H1 (cell line): Measurements from ENCODE around the gene GADD45GIP1.

ENCODE experiments used
- EGR1 ChIP-seq: IDR thresholded peaks from 2 replicates; pipeline ENCODE4 v1.6.1; 2011; ENCODE audit warnings: low read depth, low read length, borderline replicate concordance
- JUN ChIP-seq: IDR thresholded peaks from 2 replicates; pipeline ENCODE4 v1.6.1; 2011; ENCODE audit warnings: low read depth, mild to moderate bottlenecking, improper control_type of control experiment, low read length
- JUND ChIP-seq: IDR thresholded peaks from 2 replicates; pipeline ENCODE4 v1.6.1; 2011; ENCODE audit warnings: mild to moderate bottlenecking, improper control_type of control experiment, low read length
- POLR2AphosphoS5 ChIP-seq: IDR thresholded peaks from 2 replicates; pipeline ENCODE4 v1.6.1; 2011; ENCODE audit warnings: low read depth, low read length
- RFX5 ChIP-seq: IDR thresholded peaks from 2 replicates; pipeline ENCODE4 v1.6.1; 2011; ENCODE audit warnings: low read depth, low read length, improper control_type of control experiment, borderline replicate concordance
- RNF2 ChIP-seq: fragments of 200-900, 300-1000 bp; sonication (generic); IDR thresholded peaks from 2 replicates; pipeline ENCODE4 v1.7.1; 2016; ENCODE audit warnings: borderline replicate concordance, low read depth, mild to moderate bottlenecking, antibody characterized with exemption, low read length; ENCODE audit not compliant: poor library complexity, severe bottlenecking; ENCODE audit errors: missing control alignments
- SRF ChIP-seq: IDR thresholded peaks from 2 replicates; pipeline ENCODE4 v1.6.1; 2011; ENCODE audit warnings: mild to moderate bottlenecking, low read depth, low read length, moderate library complexity
- TF ChIP-seq, protein P1 (sequence below), 3 experiments: IDR thresholded peaks; 1 replicate in 2 of 3; 2 replicates in 1 of 3; pipeline versions ENCODE4 v1.5.1 to v1.6.1; 2011; ENCODE audit warnings: low read length in 3 of 3, mild to moderate bottlenecking in 3 of 3, inconsistent platforms in 2 of 3, low read depth in 1 of 3, moderate library complexity in 1 of 3; ENCODE audit not compliant: insufficient read depth in 1 of 3; ENCODE audit errors: control extremely low read depth in 1 of 3
- TF ChIP-seq, protein P2 (sequence below): IDR thresholded peaks from 2 replicates; pipeline ENCODE4 v1.6.1; 2012; ENCODE audit warnings: inconsistent platforms

DNA sequence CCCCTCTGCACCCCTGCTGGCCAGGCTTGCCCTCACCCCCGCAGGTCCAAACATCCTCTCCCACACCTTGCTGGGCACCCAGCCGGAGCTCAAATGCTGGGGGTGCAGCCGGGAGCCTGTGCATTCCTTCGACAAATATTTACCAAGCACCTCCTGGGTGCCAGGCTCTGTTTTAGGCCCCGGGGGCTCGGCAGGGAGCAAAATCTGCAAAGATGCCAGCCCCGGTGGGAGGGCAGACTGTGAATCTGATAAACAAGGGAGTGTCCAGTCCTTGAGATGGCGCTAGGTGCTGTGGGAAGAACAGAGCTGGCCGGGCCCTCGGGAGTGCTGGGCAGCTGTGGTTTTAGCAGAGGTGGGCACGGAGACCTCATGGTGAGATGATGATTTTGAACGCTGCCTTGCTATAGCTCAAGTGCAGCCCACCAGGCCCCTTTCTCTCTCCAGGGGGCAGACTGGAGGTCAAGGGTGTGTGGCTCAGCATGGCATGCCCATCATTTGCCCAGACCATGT, 48.9 kb upstream of the GADD45GIP1 start:
- TF ChIP-seq, protein P1, sequence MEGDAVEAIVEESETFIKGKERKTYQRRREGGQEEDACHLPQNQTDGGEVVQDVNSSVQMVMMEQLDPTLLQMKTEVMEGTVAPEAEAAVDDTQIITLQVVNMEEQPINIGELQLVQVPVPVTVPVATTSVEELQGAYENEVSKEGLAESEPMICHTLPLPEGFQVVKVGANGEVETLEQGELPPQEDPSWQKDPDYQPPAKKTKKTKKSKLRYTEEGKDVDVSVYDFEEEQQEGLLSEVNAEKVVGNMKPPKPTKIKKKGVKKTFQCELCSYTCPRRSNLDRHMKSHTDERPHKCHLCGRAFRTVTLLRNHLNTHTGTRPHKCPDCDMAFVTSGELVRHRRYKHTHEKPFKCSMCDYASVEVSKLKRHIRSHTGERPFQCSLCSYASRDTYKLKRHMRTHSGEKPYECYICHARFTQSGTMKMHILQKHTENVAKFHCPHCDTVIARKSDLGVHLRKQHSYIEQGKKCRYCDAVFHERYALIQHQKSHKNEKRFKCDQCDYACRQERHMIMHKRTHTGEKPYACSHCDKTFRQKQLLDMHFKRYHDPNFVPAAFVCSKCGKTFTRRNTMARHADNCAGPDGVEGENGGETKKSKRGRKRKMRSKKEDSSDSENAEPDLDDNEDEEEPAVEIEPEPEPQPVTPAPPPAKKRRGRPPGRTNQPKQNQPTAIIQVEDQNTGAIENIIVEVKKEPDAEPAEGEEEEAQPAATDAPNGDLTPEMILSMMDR (IDR thresholded peaks at IDR 0.05; ENCODE audit: control extremely low read depth in 1 of 3, insufficient read depth in 1 of 3, low read depth in 1 of 3, low read length in 3 of 3): no peak
- TF ChIP-seq RFX5: no peak
- TF ChIP-seq RNF2: no peak
- TF ChIP-seq JUND: no peak
- TF ChIP-seq POLR2AphosphoS5: no peak
- TF ChIP-seq, protein P2, sequence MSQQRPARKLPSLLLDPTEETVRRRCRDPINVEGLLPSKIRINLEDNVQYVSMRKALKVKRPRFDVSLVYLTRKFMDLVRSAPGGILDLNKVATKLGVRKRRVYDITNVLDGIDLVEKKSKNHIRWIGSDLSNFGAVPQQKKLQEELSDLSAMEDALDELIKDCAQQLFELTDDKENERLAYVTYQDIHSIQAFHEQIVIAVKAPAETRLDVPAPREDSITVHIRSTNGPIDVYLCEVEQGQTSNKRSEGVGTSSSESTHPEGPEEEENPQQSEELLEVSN: no peak
- TF ChIP-seq EGR1: no peak
- no peak for TF ChIP-seq SRF
- no peak for TF ChIP-seq JUN
